SH-SY5Y (cell line): ENCODE results near the gene FBXO7.

ENCODE experiments used
- GATA2 ChIP-seq: IDR thresholded peaks from 2 replicates; pipeline ENCODE4 v1.6.1; 2011; ENCODE audit warnings: mild to moderate bottlenecking, low read depth, low read length
- GATA3 ChIP-seq: IDR thresholded peaks from 2 replicates; pipeline ENCODE4 v1.6.1; 2011; ENCODE audit warnings: low read depth, mild to moderate bottlenecking, low read length, moderate library complexity

GRCh38 chr22:32511274-32511673 is 36.7 kb downstream of the FBXO7 start:
- TF ChIP-seq GATA2 = no peak
- no peak for TF ChIP-seq GATA3
